Stomach (tissue), 4 donors: ENCODE measurements around the gene MYL5.
"Not testable (repeated sequence)": the region's sequence is repeated elsewhere in the genome, so short reads cannot be mapped to it uniquely, and the experiment has no call there.

Experiments
- EP300 ChIP-seq: sonication (generic); formaldehyde crosslinking; IDR thresholded peaks from one replicate; pipeline ENCODE4 v1.6.1; 2017; ENCODE audit warnings: antibody characterized with exemption
- POLR2A ChIP-seq, 4 donors: fragments of 450-650 bp; IDR thresholded peaks; one replicate each; pipeline ENCODE4 v1.6.1; 2016; ENCODE audit warnings: antibody characterized with exemption in 4 of 4, control low read depth in 2 of 4, mild to moderate bottlenecking in 1 of 4, moderate library complexity in 1 of 4
- POLR2AphosphoS5 ChIP-seq, 3 donors: sonication (generic); formaldehyde crosslinking; IDR thresholded peaks; one replicate each; pipeline ENCODE4 v1.6.1; 2016; ENCODE audit warnings: antibody characterized with exemption in 3 of 3
- TF ChIP-seq, protein P1 (sequence below), 7 experiments: fragments of 450-650 bp in 4 of 7; fragments of 200-600 bp in 3 of 7; sonication (generic) in 3 of 7; IDR thresholded peaks; one replicate each; pipeline ENCODE4 v1.5.1; 2016 to 2019; ENCODE audit warnings: antibody characterized with exemption in 7 of 7, control low read depth in 2 of 7, mild to moderate bottlenecking in 1 of 7

DNA sequence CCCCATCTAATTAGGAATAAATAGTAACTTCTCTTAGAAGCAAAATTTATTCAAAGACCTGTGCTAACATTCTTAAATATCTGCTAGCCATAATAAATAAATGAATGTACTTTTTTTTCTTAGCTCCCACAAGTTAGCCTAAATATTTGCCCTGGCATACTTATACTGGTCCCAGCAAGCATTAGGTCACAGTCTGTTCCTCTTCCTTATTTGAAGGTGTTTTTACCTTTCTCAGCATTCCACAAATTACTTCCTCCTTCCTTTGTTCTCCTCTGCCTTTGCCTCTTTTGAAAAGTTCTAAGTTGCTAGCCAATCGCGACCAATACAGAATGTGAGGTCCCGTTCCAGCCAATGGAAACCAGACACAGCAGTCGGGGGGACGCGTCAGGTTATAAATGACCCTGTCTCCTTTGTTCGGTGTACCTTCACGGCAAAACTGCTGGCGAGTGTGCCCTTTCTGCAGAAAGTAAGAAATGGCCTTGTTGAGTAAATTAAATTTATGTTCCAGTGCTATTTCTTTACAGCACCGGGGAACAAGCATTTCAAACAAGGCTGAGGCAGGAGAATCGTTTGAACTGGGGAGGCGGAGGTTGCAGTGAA lies 20.1 kb downstream of the MYL5 start:
- TF ChIP-seq, protein P1, sequence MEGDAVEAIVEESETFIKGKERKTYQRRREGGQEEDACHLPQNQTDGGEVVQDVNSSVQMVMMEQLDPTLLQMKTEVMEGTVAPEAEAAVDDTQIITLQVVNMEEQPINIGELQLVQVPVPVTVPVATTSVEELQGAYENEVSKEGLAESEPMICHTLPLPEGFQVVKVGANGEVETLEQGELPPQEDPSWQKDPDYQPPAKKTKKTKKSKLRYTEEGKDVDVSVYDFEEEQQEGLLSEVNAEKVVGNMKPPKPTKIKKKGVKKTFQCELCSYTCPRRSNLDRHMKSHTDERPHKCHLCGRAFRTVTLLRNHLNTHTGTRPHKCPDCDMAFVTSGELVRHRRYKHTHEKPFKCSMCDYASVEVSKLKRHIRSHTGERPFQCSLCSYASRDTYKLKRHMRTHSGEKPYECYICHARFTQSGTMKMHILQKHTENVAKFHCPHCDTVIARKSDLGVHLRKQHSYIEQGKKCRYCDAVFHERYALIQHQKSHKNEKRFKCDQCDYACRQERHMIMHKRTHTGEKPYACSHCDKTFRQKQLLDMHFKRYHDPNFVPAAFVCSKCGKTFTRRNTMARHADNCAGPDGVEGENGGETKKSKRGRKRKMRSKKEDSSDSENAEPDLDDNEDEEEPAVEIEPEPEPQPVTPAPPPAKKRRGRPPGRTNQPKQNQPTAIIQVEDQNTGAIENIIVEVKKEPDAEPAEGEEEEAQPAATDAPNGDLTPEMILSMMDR (IDR thresholded peaks at IDR 0.05): not testable (repeated sequence)
- TF ChIP-seq POLR2AphosphoS5 (IDR thresholded peaks at IDR 0.05); POLR2A (IDR thresholded peaks at IDR 0.05); EP300: not testable (repeated sequence)
